ENCODE data around the gene ALK. TPM values are rescaled to one million over a fixed set of nuclear protein-coding genes. Genes with fewer than 3 reads are reported as not detected.

ALK gene
- total and polyA plus RNA-seq, 10 of the 15 experiments (the other 5 are each of a cell fraction or from before 2014, with no cell fraction given) = 0.11 TPM; not detected in 9

DNA sequence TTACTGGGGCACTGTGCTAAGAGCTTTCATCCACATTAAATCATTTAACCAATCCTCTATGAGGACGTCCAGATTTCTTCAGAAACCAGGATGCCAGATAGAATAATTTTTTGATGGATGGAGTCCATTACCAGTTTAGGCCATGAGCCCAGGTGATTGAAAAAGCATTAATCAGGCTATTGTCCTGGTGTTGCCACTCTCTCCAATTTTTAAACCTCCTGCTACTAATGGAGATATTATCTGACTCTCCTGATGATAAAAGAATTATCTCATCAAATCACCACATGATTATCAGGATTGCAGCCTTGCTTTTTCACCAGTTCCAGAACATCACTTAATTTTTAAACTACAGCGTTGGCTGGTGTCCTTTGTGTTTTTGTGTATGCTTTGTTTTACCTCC, 404.0 kb downstream of the ALK start (continued):
- TF ChIP-seq SREBF2 (IDR thresholded peaks at IDR 0.05; ENCODE audit: low read length) = no peak

- Histone ChIP-seq H2AFZ (ENCODE audit: control insufficient read depth, low read depth, low read length) (no peak overlapping the region), H4K20me1 (ENCODE audit: control insufficient read depth, insufficient read depth) (no peaks in the 10 kb centered on the region), H3K4me1 (ENCODE audit: control insufficient read depth, insufficient read depth, low read length) (no peaks in the 10 kb centered on the region), H3K36me3 (ENCODE audit: control insufficient read depth in 2 of 2, insufficient read depth in 2 of 2, low read length in 1 of 2) (no peaks in the 10 kb centered on the region), H3K4me3 (no peak overlapping the region), H3K79me2 (ENCODE audit: control insufficient read depth, insufficient read depth, low read length) (no peaks in the 10 kb centered on the region), H3K9me3 (replicated peaks; ENCODE audit: control insufficient read depth, insufficient read depth, low read length) (no peaks in the 10 kb centered on the region), H3K27me3 (replicated peaks in 1 of 2; ENCODE audit: control insufficient read depth in 2 of 2, insufficient read depth in 2 of 2, low read length in 1 of 2) (no peaks in the 10 kb centered on the region), H3K9ac (ENCODE audit: control insufficient read depth, insufficient read depth, low read length) (no peak overlapping the region), H3K27ac (ENCODE audit: control insufficient read depth, insufficient read depth) (no peak overlapping the region), H3K4me2 (ENCODE audit: control insufficient read depth, insufficient read depth) (no peak overlapping the region)
- no peak for ATAC-seq
- in situ Hi-C loops (cut with MboI) = no loop called here
- SMC1A ChIA-PET (ENCODE audit: uncharacterized antibody, unreplicated experiment) = no interaction called here
- 0% methylated on average over 2 of the region's 2 CpGs for WGBS (ENCODE audit: insufficient coverage, insufficient replicate concordance, low lambda C conversion rate, missing lambda C conversion rate)
- no peak for DNase-seq (ENCODE audit: low read depth, low spot score)
- TF ChIP-seq USF1 (IDR thresholded peaks at IDR 0.05; ENCODE audit: borderline replicate concordance, extremely low read length, insufficient read depth, low read depth, low read length) (no peak), RB1 (IDR thresholded peaks at IDR 0.05; ENCODE audit: borderline replicate concordance) (no peak), SPI1 (IDR thresholded peaks at IDR 0.05; ENCODE audit: borderline replicate concordance, insufficient read depth, low read depth, low read length) (no peak), CBX3 (IDR thresholded peaks at IDR 0.05; ENCODE audit: borderline replicate concordance, low read depth) (no peak), CHD1 (IDR thresholded peaks at IDR 0.05; ENCODE audit: low read depth, low read length) (no peak), POLR2A (IDR thresholded peaks at IDR 0.05; ENCODE audit: low read depth, low read length) (no peak), EGR1 (IDR thresholded peaks at IDR 0.05; ENCODE audit: borderline replicate concordance in 1 of 2, low read depth in 2 of 2, low read length in 2 of 2) (no peak), TBL1XR1 (IDR thresholded peaks at IDR 0.05; ENCODE audit: low read depth, low read length) (no peak), HDGF (IDR thresholded peaks at IDR 0.05) (no peak), FOXK2 (IDR thresholded peaks at IDR 0.05) (no peak), RAD21 (IDR thresholded peaks at IDR 0.05; ENCODE audit: insufficient read depth, low read depth, low read length) (no peak), BRCA1 (IDR thresholded peaks at IDR 0.05; ENCODE audit: low read depth, low read length) (no peak), ASH2L (IDR thresholded peaks at IDR 0.05; ENCODE audit: borderline replicate concordance, low read depth) (no peak), CEBPB (IDR thresholded peaks at IDR 0.05; ENCODE audit: borderline replicate concordance in 1 of 2, low read depth in 2 of 2, low read length in 2 of 2) (no peak), POLR2AphosphoS5 (IDR thresholded peaks at IDR 0.05; ENCODE audit: low read length) (no peak)
- TF ChIP-seq, protein P1, sequence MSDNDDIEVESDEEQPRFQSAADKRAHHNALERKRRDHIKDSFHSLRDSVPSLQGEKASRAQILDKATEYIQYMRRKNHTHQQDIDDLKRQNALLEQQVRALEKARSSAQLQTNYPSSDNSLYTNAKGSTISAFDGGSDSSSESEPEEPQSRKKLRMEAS (IDR thresholded peaks at IDR 0.05; ENCODE audit: low read depth, low read length) = no peak
- no peak for FAIRE-seq
- no TSS peak for BruUV-seq (replicated peaks)
- POLR2A ChIA-PET = no interaction called here
- CTCF ChIA-PET = no interaction called here
- intact Hi-C loops (cut with micrococcal nuclease; ENCODE audit: unreplicated experiment) = no loop called here
- RAD21 ChIA-PET (ENCODE audit: unreplicated experiment) = no interaction called here
These were observed 404.6 kb downstream of the ALK start for GRCh38 chr2:29516767-29517166.

All from GM12878 (cell line).